H1 (cell line): ENCODE measurements around the gene ADK. TPM values are rescaled to one million over a fixed set of nuclear protein-coding genes. Genes with fewer than 3 reads are reported as not detected.

Experiments used
- CTCF ChIA-PET: fragments of 300-600 bp; sonication (Branson Sonifier 250); formaldehyde crosslinking; loops from one replicate; lab custom pipeline; 2021; ENCODE audit not compliant: partially characterized antibody; lab: Charles Lee
- POLR2A ChIA-PET: fragments of 300-600 bp; sonication (Branson Sonifier 250); formaldehyde crosslinking; loops from one replicate; lab custom pipeline; 2021; ENCODE audit warnings: inconsistent platforms; ENCODE audit not compliant: partially characterized antibody; lab: Charles Lee
- DNase-seq, 2 experiments: peaks; one replicate each; pipeline versions ENCODE4 v3.0.0 to v3.0.0-alpha.2; 2010 to 2022; ENCODE audit warnings: low spot score in 2 of 2, low read depth in 1 of 2, mixed read lengths in 1 of 2
- FAIRE-seq: peaks from 2 replicates; lab custom pipeline; 2011; peaks lifted over from hg19 to GRCh38; lab: Jason Lieb, UNC
- H2AFZ ChIP-seq: 2 replicates; pipeline ENCODE4 v1.8.1; 2012; ENCODE audit warnings: low read length, inconsistent platforms
- H2AK5ac ChIP-seq: 2 replicates; pipeline ENCODE4 v1.6.1; 2013; ENCODE audit warnings: low read depth, low read length
- H2BK120ac ChIP-seq: replicated peaks from 2 replicates; pipeline ENCODE3; 2013; ENCODE audit warnings: low read depth, low read length, inconsistent platforms
- H2BK12ac ChIP-seq: 2 replicates; pipeline ENCODE4 v1.6.1; 2013; ENCODE audit warnings: low read depth, low read length
- H2BK15ac ChIP-seq: 2 replicates; pipeline ENCODE4 v1.6.1; 2013; ENCODE audit warnings: low read length
- H2BK20ac ChIP-seq: 2 replicates; pipeline ENCODE4 v1.6.1; 2013; ENCODE audit warnings: low read length
- H2BK5ac ChIP-seq: 2 replicates; pipeline ENCODE4 v1.6.1; 2013; ENCODE audit warnings: low read depth, low read length
- H3K14ac ChIP-seq: 2 replicates; pipeline ENCODE4 v1.6.1; 2013; ENCODE audit warnings: inconsistent platforms; ENCODE audit not compliant: insufficient read length
- H3K18ac ChIP-seq: 2 replicates; pipeline ENCODE4 v1.6.1; 2013; ENCODE audit warnings: low read length; ENCODE audit errors: extremely low read depth
- H3K23ac ChIP-seq: 2 replicates; pipeline ENCODE4 v1.6.1; 2013; ENCODE audit warnings: inconsistent platforms; ENCODE audit not compliant: insufficient read length
- H3K23me2 ChIP-seq: 2 replicates; pipeline ENCODE4 v1.6.1; 2013; ENCODE audit warnings: low read depth, low read length
- H3K27ac ChIP-seq: 2 replicates; pipeline ENCODE4 v1.6.1; 2011; ENCODE audit warnings: low read depth, low read length, inconsistent platforms
- H3K27me3 ChIP-seq, 4 experiments: replicated peaks in 1 of 4; 1 replicate in 1 of 4; 2 replicates in 3 of 4; pipeline versions ENCODE4 v1.6.1 to v1.8.1; 2011 to 2013; ENCODE audit warnings: low read length in 3 of 4, mild to moderate bottlenecking in 3 of 4, inconsistent platforms in 2 of 4, mixed read lengths in 2 of 4, moderate library complexity in 1 of 4; ENCODE audit not compliant: control insufficient read depth in 3 of 4, insufficient read depth in 3 of 4; ENCODE audit errors: extremely low read depth in 1 of 4
- H3K36me3 ChIP-seq, 4 experiments: 2 replicates each; pipeline versions ENCODE4 v1.6.1 to v1.8.1; 2011 to 2013; ENCODE audit warnings: mild to moderate bottlenecking in 4 of 4, low read length in 3 of 4, moderate library complexity in 2 of 4, control low read depth in 1 of 4, inconsistent platforms in 1 of 4; ENCODE audit not compliant: insufficient read depth in 4 of 4, control insufficient read depth in 2 of 4
- H3K4ac ChIP-seq: replicated peaks from 2 replicates; pipeline ENCODE3; 2013; ENCODE audit warnings: low read length, low read depth, mixed read lengths, inconsistent platforms; ENCODE audit not compliant: insufficient read length
- H3K4me1 ChIP-seq, 4 experiments: replicated peaks in 1 of 4; 1 replicate in 1 of 4; 2 replicates in 3 of 4; pipeline versions ENCODE4 v1.6.1 to v1.8.1; 2011 to 2013; ENCODE audit warnings: low read length in 3 of 4, inconsistent platforms in 2 of 4, mixed read lengths in 1 of 4; ENCODE audit not compliant: insufficient read depth in 4 of 4, control insufficient read depth in 3 of 4
- H3K4me2 ChIP-seq, 2 experiments: 2 replicates each; pipeline versions ENCODE4 v1.6.1 to v1.8.1; 2011 to 2013; ENCODE audit warnings: low read depth in 2 of 2, low read length in 2 of 2, control low read depth in 1 of 2, inconsistent platforms in 1 of 2, mild to moderate bottlenecking in 1 of 2; ENCODE audit not compliant: insufficient read depth in 1 of 2
- H3K4me3 ChIP-seq, 4 experiments: fragments of 200-600, 300-600 bp in 1 of 4; sonication (generic), shearing (Covaris generic), sonication (Bioruptor Twin) in 1 of 4; 2 replicates each; pipeline versions ENCODE4 v1.5.1 to v1.8.1; 2011 to 2016; ENCODE audit warnings: low read length in 4 of 4, low read depth in 3 of 4, control low read depth in 2 of 4, inconsistent platforms in 2 of 4, mild to moderate bottlenecking in 2 of 4, mixed read lengths in 1 of 4, moderate library complexity in 1 of 4; ENCODE audit not compliant: insufficient read depth in 2 of 4; ENCODE audit errors: extremely low read depth in 1 of 4
- H3K56ac ChIP-seq: replicated peaks from 2 replicates; pipeline ENCODE3; 2013; ENCODE audit warnings: low read depth, mild to moderate bottlenecking, mixed read lengths, low read length, inconsistent platforms; ENCODE audit not compliant: insufficient read length
- H3K79me1 ChIP-seq: 2 replicates; pipeline ENCODE4 v1.6.1; 2013; ENCODE audit warnings: low read depth, low read length, control low read depth
- H3K79me2 ChIP-seq, 2 experiments: 2 replicates each; pipeline versions ENCODE4 v1.6.1 to v1.8.1; 2012 to 2013; ENCODE audit warnings: low read length in 2 of 2, mild to moderate bottlenecking in 2 of 2, inconsistent platforms in 1 of 2; ENCODE audit not compliant: insufficient read depth in 2 of 2, control insufficient read depth in 1 of 2
- H3K9ac ChIP-seq, 4 experiments: replicated peaks in 1 of 4; 1 replicate in 1 of 4; 2 replicates in 3 of 4; pipeline versions ENCODE4 v1.6.1 to v1.8.1; 2011 to 2013; ENCODE audit warnings: low read depth in 3 of 4, low read length in 3 of 4, control low read depth in 2 of 4, mild to moderate bottlenecking in 2 of 4, moderate library complexity in 2 of 4, inconsistent platforms in 1 of 4; ENCODE audit errors: extremely low read depth in 1 of 4
- H3K9me3 ChIP-seq, 2 experiments: 2 replicates each; pipeline versions ENCODE4 v1.6.1 to v1.8.1; 2012 to 2013; ENCODE audit warnings: mild to moderate bottlenecking in 2 of 2, moderate library complexity in 2 of 2, control low read depth in 1 of 2, inconsistent platforms in 1 of 2, low read depth in 1 of 2, low read length in 1 of 2, mixed read lengths in 1 of 2; ENCODE audit not compliant: insufficient read depth in 2 of 2
- H4K20me1 ChIP-seq, 2 experiments: replicated peaks in 1 of 2; 2 replicates each; pipeline versions ENCODE3 to v1.8.1; 2011 to 2013; ENCODE audit warnings: inconsistent platforms in 2 of 2, low read length in 2 of 2, mild to moderate bottlenecking in 1 of 2; ENCODE audit not compliant: insufficient read depth in 2 of 2, control insufficient read depth in 1 of 2
- H4K5ac ChIP-seq: 2 replicates; pipeline ENCODE4 v1.6.1; 2013; ENCODE audit warnings: low read length, low read depth, mixed read lengths, inconsistent platforms; ENCODE audit not compliant: insufficient read length
- H4K8ac ChIP-seq: 2 replicates; pipeline ENCODE4 v1.8.0; 2013; ENCODE audit warnings: mild to moderate bottlenecking, moderate library complexity, low read length, inconsistent platforms; ENCODE audit not compliant: insufficient read depth; ENCODE audit errors: extremely low read depth
- H4K91ac ChIP-seq: replicated peaks from 2 replicates; pipeline ENCODE3; 2013; ENCODE audit warnings: low read length, mixed read lengths, inconsistent platforms; ENCODE audit not compliant: insufficient read length
- RBBP5 ChIP-seq: IDR thresholded peaks from 2 replicates; pipeline ENCODE4 v1.7.1; 2012; ENCODE audit warnings: low read depth, mild to moderate bottlenecking, inconsistent platforms, low read length, moderate library complexity, borderline replicate concordance
- SP2 ChIP-seq: IDR thresholded peaks from 2 replicates; pipeline ENCODE4 v1.6.1; 2012; ENCODE audit warnings: mild to moderate bottlenecking, low read length, inconsistent platforms
- TAF7 ChIP-seq: optimal IDR thresholded peaks from 2 replicates; pipeline ENCODE3; 2011; ENCODE audit warnings: low read depth, mild to moderate bottlenecking, inconsistent platforms, low read length, moderate library complexity, borderline replicate concordance
- WGBS, 2 experiments: shearing (Covaris generic) in 1 of 2; methylation state at CpG; one replicate each; pipeline versions ENCODE4 v1.1.6 to v1.1.7; 2013 to 2015; ENCODE audit warnings: low lambda C conversion rate in 2 of 2, mixed read lengths in 2 of 2, inconsistent platforms in 1 of 2, low coverage in 1 of 2, missing lambda C conversion rate in 1 of 2; ENCODE audit not compliant: insufficient replicate concordance in 2 of 2, insufficient coverage in 1 of 2, insufficient read length in 1 of 2; ENCODE audit errors: extremely low coverage in 1 of 2, missing lambda C conversion rate in 1 of 2; 5-methylcytosine and 5-hydroxymethylcytosine counted together
- polyA plus RNA-seq, 7 experiments: library from polyadenylated mRNA; depleted of rRNA in 3 of 7; stranded (reverse) in 5 of 7; unstranded in 2 of 7; fragments of >200 nt in 5 of 7; fragments of 200-250 nt in 2 of 7; gene quantifications; 1 replicate in 5 of 7; 2 replicates in 1 of 7; 4 replicates in 1 of 7; pipeline versions ENCODE4 v1.2.1 to v1.2.3, GENCODE V29; 2011 to 2013; ENCODE audit warnings: missing spikeins in 2 of 7, mixed read lengths in 2 of 7
- total RNA-seq: library from RNA; stranded (reverse); fragmentation: NEBNext Ultra II Directional; extraction: Animal tissue kit (Norgen Biotek cat#: 25700); gene quantifications from 2 replicates; pipeline ENCODE4 v1.2.1, GENCODE V29; 2021
- TF ChIP-seq, protein P1 (sequence below): IDR thresholded peaks from 2 replicates; pipeline ENCODE4 v1.6.1; 2011; ENCODE audit warnings: low read length, improper control_type of control experiment

Gene ADK
- total and polyA plus RNA-seq, 2 of the 8 experiments (the other 6 are each of a cell fraction or from before 2014, with no cell fraction given): 12.3 to 42.4 TPM

GRCh38 chr10:74206746-74207145 lies 55.7 kb downstream of the ADK start:
- CTCF ChIA-PET: interaction anchor here (0.6 to 2.0 kb wide), 3 partner anchors 36 to 153 kb away, joined by 3 to 4 read pairs (median 3); no protein-coding TSS in a partner anchor

More at GRCh38 chr10:74206746-74207145, 55.7 kb downstream of the ADK start:
- no peak overlapping the region for H2BK20ac ChIP-seq
- no peak overlapping the region for H3K14ac ChIP-seq
- TF ChIP-seq RBBP5: no peak
- TF ChIP-seq, protein P1, sequence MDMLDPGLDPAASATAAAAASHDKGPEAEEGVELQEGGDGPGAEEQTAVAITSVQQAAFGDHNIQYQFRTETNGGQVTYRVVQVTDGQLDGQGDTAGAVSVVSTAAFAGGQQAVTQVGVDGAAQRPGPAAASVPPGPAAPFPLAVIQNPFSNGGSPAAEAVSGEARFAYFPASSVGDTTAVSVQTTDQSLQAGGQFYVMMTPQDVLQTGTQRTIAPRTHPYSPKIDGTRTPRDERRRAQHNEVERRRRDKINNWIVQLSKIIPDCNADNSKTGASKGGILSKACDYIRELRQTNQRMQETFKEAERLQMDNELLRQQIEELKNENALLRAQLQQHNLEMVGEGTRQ: no peak
- no peak for TF ChIP-seq TAF7
- no peak for TF ChIP-seq SP2
- TF ChIP-seq, all 59 proteins: peak for 0
- H4K5ac ChIP-seq: no peak overlapping the region
- no peak overlapping the region for H3K27ac ChIP-seq
- no peak overlapping the region; the same call in 1 of the 2 replicates for H4K8ac ChIP-seq
- no peak overlapping the region for H2AK5ac ChIP-seq
- peaks cover 0 to 6% (median 3%) of the 10 kb centered on the region in 4 experiments; a peak in 4 of 7 replicates for H3K4me1 ChIP-seq
- no peak overlapping the region for H3K56ac ChIP-seq
- H4K20me1 ChIP-seq: peaks cover 0 to 4% of the 10 kb centered on the region in 2 experiments
- no peak overlapping the region for H3K4me3 ChIP-seq
- peaks cover 5% of the 10 kb centered on the region; the same call in 1 of the 2 replicates for H3K79me1 ChIP-seq
- 0 out of 2 replicates have a peak overlapping the region, but pooled peaks have one; percentile 50 for H2BK12ac ChIP-seq
- H4K91ac ChIP-seq: no peak overlapping the region
- no peak overlapping the region for H3K9ac ChIP-seq
- FAIRE-seq (no peak), DNase-seq (no peak)
- no peak overlapping the region for H3K4me2 ChIP-seq
- WGBS, 2 experiments: 96% methylated on average over 6 of the region's 6 CpGs; no CpG with 5 or more reads in 1 of the 2 experiments
- H2BK5ac ChIP-seq: no peak overlapping the region
- no peak overlapping the region for H3K4ac ChIP-seq
- H2BK15ac ChIP-seq: no peak overlapping the region
- H3K36me3 ChIP-seq: no peaks in the 10 kb centered on the region
- no peaks in the 10 kb centered on the region for H3K9me3 ChIP-seq
- peaks cover 0 to 2% of the 10 kb centered on the region in 2 experiments; a peak in 1 of 4 replicates for H3K79me2 ChIP-seq
- H3K27me3 ChIP-seq: no peaks in the 10 kb centered on the region
- POLR2A ChIA-PET: interaction anchor here (0.8 to 1.5 kb wide), 3 partner anchors 9 to 30 kb away, joined by 3 to 4 read pairs (median 3); no protein-coding TSS in a partner anchor
- H3K23ac ChIP-seq: no peak overlapping the region
- no peaks in the 10 kb centered on the region for H3K23me2 ChIP-seq
- H3K18ac ChIP-seq: no peak overlapping the region
- no peak overlapping the region for H2BK120ac ChIP-seq
- H2AFZ ChIP-seq: no peak overlapping the region
